ENCODE data around the gene TRIM62.

DNA sequence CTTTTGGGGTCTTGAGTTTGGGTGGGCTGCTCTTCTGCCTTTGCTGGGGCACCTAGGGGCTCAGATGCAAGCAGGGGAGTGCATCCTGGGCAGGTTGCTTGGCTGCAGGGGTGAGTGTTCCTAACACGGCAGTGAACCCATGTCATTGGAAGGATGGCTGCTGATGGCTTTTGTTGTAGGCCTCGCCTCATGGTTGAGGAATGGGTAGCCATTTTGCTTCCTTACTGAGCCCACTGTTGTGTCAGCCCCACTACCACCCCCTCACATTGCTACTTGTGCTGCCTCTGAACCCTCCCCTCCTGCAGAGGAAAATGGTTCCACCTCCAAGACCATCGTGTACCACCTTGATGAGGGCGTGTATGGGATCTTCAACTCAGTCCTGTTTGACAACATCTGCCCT lies 84.1 kb downstream of the TRIM62 start:
- TF ChIP-seq POLR2AphosphoS5 (IDR thresholded peaks at IDR 0.05; ENCODE audit: low read depth, low read length): no peak
- no peak for TF ChIP-seq TAF1 (IDR thresholded peaks at IDR 0.05; ENCODE audit: borderline replicate concordance, insufficient read depth, low read length)
- TF ChIP-seq, protein P1, sequence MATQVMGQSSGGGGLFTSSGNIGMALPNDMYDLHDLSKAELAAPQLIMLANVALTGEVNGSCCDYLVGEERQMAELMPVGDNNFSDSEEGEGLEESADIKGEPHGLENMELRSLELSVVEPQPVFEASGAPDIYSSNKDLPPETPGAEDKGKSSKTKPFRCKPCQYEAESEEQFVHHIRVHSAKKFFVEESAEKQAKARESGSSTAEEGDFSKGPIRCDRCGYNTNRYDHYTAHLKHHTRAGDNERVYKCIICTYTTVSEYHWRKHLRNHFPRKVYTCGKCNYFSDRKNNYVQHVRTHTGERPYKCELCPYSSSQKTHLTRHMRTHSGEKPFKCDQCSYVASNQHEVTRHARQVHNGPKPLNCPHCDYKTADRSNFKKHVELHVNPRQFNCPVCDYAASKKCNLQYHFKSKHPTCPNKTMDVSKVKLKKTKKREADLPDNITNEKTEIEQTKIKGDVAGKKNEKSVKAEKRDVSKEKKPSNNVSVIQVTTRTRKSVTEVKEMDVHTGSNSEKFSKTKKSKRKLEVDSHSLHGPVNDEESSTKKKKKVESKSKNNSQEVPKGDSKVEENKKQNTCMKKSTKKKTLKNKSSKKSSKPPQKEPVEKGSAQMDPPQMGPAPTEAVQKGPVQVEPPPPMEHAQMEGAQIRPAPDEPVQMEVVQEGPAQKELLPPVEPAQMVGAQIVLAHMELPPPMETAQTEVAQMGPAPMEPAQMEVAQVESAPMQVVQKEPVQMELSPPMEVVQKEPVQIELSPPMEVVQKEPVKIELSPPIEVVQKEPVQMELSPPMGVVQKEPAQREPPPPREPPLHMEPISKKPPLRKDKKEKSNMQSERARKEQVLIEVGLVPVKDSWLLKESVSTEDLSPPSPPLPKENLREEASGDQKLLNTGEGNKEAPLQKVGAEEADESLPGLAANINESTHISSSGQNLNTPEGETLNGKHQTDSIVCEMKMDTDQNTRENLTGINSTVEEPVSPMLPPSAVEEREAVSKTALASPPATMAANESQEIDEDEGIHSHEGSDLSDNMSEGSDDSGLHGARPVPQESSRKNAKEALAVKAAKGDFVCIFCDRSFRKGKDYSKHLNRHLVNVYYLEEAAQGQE (IDR thresholded peaks at IDR 0.05; ENCODE audit: insufficient read depth in 1 of 2, low read depth in 2 of 2, low read length in 2 of 2): no peak
- TF ChIP-seq SIN3A (IDR thresholded peaks at IDR 0.05; ENCODE audit: borderline replicate concordance, insufficient read depth, low read length): no peak
